Right ventricle myocardium inferior (tissue), 1 donor: ENCODE results near the gene MEIG1. TPM values are rescaled to one million over a fixed set of nuclear protein-coding genes. Genes with fewer than 3 reads are reported as not detected.
"Not testable (repeated sequence)": the region's sequence is repeated elsewhere in the genome, so short reads cannot be mapped to it uniquely, and the experiment has no call there.

Experiments used
- ATAC-seq: fragments of 200-7000 bp; cut with Tn5 transposase; one replicate; pipeline ENCODE4 v1.9.1; 2020; ENCODE audit warnings: mild to moderate bottlenecking, moderate library complexity
- DNase-seq: peaks from one replicate; pipeline ENCODE4 v3.0.0; 2021; ENCODE audit errors: missing footprints
- intact Hi-C: fragments of 100-400 bp; cut with DNase I; formaldehyde crosslinking; loops from one replicate; pipeline ENCODE4 v1.11.0; 2022
- long read RNA-seq: library from polyadenylated mRNA; unstranded; transcript quantifications from one replicate; pipeline ENCODE4 v2.0.0, GENCODE V29; 2021
- total RNA-seq: library from RNA; stranded (reverse); fragmentation: NEBNext Ultra II Directional; extraction: Animal tissue kit (Norgen Biotek cat#: 25700); gene quantifications from one replicate; pipeline ENCODE4 v1.2.1, GENCODE V29; 2021
- donor health status: DM: no; HTN: yes; CAD: no; lungs with severe emphysema.

MEIG1 gene, protein sequence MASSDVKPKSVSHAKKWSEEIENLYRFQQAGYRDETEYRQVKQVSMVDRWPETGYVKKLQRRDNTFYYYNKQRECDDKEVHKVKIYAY
- not detected for total RNA-seq
- long read RNA-seq = 0 reads

DNA sequence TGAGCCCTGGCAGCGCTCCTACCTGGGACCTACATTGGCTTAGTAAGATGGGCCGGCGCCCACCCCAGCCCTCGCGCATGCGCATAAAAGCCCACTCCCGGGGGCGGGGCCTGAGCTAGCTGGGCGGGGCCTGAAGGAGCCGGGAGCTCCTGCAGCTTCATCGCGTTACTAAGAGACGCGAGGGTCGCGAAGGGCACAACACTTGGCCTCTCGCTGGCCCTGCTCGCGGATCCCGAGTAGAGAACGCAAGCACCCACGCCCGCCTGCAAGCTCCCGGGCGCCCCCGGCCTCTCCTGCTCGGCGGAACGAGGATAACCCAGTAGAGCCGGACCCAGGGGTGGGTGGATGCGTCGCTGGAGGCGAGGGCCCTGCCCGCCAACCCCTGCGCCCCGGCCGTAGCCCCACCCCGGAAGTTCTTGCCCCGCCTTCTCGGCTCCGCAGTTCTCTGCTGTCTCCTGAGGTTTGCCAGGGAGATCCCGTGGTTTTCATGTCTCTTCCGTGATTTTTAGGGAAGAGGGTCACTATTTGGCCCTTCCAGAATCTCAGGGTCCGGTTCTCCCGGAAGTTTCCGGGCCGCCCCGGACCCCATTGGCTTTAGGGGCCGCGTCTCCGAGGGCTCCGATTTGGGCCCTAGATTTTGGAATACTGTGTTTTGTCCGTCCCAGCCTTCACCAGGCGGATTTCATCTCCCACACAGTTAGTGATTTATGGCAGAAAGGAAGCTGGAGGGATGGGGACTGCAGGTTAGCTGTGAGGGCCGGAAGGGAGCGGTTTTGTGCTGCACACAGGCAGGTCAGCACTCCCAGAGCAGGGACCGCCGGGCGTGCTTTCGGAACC is at the start of gene MEIG1:
MEIG1 (plus strand) TSS at position 168 of the 837 bp plus-strand sequence. CDS start 7,081 bp downstream, outside the sequence.
- DNase-seq (peak; percentile 95), ATAC-seq (peak; percentile 99)
- intact Hi-C loops = loop anchor here (2.0 to 5.0 kb wide), 3 partner anchors 121 to 209 kb away; partner anchors contain the start of genes CDNF, HSPA14, MSANTD7 and NMT2

DNA sequence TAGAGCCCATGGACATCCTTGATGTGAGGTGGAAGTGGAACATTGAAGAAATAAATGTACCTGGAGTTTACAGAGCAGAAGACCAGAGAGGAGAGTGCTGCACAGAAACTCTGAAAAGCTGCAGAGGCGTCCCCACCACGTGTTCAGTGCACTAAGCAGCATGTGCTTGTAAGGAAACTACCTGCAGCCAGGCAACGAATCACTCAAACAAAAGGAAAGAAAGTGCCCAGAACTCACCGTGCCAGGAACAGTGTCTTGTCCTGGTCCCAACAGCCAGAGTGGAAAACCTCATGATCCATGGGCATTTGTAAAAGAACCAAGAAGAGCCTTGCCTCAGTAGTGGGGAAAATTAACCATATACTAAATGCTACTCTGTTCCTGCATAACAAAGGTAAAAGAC is 48.2 kb upstream of the MEIG1 start:
- ATAC-seq (no peak), DNase-seq (no peak)
- intact Hi-C loops = no loop called here

DNA sequence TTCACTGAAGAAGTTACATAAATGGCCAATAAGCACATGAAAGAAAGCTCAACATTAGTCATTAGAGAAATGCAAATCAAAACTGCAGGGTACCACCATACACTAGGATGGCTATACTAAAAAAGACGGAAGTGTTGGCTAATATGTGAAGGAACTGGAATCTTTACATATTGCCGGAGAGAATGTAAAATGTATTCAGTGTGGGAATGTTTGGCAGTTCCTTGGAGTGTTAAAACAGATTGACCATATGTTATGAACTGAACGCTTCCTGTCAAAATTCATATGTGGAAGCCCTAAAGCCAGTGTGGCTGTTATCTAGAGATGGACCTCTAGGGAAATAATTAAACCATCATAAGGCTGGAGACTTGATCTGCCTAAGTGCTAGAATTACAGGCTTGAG is 47.4 kb upstream of the MEIG1 start:
- DNase-seq = no peak

DNA sequence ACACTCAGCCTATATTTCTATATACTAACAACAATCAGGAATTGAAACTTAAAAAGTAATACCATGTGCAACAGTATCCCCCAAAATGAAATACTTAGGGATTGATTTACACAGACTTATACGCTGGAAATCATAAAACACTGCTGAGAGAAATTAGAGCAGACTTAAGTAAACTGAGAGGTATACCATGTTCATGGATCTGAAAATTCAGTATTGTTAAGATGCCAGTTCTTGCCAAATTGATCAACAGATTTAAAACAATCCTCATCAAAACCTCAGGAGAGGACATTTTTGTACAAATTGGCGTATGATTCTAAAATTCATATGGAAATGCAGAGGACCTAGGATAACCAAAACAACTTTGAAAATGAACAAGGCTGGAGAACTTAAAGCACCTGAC is 42.6 kb upstream of the MEIG1 start:
- ATAC-seq (no peak), DNase-seq (no peak)
- intact Hi-C loops = no loop called here

More for the DNA sequence above, 47.4 kb upstream of the MEIG1 start:
- intact Hi-C loops = no loop called here
- no peak for ATAC-seq

DNA sequence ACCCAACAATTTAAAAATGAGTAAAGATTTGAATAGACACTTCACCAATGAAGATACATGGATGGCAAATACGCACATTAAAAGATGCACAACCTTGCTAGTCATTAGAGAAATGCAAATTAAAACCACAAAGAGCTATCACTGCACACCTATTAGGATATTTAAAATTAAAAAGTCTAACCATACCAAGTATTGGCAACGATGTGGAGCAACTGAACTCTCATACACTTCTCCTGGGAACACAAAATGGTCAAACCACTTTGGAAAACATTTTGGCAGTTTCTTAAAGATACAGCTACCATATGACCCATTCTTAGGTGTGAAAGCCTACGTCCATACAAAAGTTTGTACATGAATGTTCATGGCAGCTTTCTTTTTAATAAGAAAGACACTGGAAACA is 41.4 kb upstream of the MEIG1 start:
- no peak for ATAC-seq
- intact Hi-C loops = no loop called here
- no peak for DNase-seq

DNA sequence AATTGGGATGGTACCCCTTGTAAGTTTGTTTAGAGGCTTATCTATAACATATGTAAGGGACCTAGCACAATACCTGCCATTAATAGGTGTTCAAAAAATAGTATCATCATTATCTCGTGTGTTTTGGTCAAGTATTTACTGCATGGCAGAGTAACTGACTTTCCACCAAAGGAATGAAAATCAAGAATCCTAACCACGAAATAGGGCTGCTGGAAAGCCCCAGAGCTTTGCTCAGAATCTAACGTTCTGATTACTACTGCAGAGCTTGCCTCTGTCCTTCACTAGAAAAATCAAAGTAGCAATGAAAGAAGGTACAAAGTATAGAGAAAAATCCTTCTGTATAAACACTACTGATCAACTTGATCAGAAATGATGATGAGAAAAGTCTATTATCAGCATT is 40.2 kb upstream of the MEIG1 start:
- no peak for ATAC-seq
- no peak for DNase-seq
- intact Hi-C loops = no loop called here

DNA sequence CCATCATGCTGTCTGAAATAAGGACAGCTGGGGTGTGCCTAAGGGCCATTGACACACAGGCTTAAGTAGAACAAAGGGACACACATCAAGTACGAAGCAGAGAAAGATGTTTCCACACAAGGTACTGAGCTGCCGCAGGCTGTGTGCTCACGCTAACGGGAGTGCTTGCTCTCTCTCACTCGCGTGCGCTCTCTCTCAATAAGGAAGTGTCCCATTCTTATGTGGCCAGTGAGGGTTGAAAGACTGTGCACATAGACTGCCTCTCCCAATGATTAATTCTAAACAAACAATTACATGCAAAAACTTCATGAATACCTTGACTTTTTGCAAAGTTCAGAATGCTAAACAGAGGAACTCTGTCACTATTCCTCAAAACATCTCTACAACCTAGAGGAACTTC is 35.2 kb upstream of the MEIG1 start:
- ATAC-seq (no peak), DNase-seq (no peak)
- intact Hi-C loops = no loop called here

DNA sequence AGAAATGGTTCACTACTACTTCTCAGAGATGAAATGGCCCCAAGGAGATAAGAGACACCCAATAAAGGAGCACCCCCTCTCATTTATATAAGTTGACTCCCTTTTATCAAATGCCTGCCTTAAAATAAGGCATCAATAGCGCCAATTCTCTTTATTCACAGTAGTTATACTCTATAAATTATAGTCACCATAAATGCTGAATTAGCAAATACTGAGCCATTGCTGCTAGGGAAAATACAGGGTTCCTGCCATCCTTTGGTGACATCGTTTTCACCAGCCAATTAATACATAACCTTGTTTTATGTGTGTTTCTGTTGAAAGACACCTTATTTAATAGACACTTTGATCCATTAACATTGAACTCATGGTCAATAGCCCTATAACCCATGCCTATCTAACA is 33.9 kb upstream of the MEIG1 start:
- intact Hi-C loops = no loop called here
- ATAC-seq (no peak), DNase-seq (no peak)

DNA sequence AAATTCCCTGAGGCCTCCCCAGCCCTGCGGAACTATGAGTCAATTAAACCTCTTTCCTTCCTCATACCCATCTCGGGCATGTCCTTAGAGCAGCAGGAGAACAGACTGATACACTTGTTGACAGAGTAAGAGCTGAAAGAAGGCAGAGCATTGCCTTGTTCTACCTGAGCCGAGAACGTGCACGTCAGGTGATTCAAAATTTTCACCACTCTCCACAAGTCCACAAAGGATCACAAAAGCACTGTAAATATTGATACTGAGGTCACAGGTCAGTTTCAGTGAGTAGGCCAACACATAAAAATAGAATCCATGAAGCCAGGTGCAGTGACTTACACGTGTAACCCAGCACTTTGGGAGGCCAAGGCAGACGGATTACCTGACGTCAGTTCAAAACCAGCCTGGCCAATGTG is 33.1 kb upstream of the MEIG1 start:
- ATAC-seq = no peak
- DNase-seq = no peak
- intact Hi-C loops = no loop called here

DNA sequence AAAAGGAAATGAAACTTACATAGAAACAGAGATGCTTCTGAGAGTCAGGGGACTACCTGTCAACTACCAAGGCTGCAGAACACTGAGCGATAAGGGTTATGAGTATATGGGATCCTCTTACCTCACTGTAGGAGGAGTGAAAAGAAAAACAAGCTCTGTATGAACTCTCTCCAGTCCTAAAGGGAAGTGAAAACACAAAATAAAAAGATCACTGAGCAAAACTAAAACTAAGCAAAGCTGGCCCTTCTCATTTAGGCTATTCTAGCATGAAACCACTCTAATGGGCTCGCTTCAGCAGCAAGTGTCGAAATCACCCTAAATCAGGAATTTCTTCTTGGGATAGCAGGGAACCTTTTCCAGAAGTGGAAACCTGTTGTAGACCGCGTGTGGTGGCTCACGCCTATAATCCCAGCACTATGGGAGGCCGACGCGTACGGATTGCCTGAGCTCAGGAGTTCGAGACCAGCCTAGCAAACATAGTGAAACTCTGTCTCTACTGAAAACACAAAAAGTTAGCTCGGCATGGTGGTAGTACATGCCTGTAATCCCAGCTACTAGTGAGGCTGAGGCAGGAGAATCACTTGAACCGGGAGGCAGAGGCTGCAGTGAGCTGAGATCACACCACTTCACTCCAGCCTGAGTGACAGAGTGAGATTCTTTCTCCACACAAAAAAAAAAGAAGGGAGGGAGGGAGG is 32.3 kb upstream of the MEIG1 start:
- intact Hi-C loops = no loop called here
- no peak for ATAC-seq
- DNase-seq = no peak

DNA sequence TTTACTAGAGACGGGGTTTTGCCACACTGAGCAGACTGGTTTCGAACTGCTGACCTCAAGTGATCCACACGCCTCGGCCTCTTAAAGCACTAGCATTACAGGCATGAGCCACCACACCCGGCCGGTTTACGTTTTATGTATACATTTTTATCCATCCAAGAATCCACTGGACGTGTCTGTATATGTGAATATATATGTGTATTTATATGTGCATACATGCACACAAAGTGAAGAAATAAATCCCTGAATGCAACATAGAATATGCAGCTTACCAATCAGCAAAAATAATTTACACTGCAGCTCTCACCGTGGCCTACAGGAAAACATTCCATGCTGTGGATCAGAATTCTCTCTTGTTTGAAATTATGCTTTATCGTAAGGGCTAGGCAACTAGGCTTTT is 28.6 kb upstream of the MEIG1 start:
- ATAC-seq (no peak), DNase-seq (no peak)
- intact Hi-C loops = no loop called here

DNA sequence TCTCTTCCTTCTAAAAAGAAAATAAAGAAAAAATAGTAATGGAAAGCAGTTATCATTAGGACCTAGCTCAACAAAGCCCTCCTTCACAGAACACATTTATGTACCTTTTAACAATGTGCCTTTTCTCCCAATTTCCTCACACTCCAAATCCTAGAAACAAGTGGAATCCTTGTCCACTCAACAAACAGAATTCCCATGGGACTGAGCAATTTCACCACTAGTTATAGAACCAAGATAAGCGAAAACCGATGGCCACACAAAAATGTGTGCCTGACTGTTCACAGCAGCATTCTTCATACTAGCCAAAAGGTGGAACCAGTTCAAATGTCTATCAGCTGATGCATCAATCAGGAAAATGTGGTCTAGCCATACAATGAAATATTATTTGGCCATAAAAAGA is 22.6 kb upstream of the MEIG1 start:
- DNase-seq (no peak), ATAC-seq (no peak)
- intact Hi-C loops = no loop called here

DNA sequence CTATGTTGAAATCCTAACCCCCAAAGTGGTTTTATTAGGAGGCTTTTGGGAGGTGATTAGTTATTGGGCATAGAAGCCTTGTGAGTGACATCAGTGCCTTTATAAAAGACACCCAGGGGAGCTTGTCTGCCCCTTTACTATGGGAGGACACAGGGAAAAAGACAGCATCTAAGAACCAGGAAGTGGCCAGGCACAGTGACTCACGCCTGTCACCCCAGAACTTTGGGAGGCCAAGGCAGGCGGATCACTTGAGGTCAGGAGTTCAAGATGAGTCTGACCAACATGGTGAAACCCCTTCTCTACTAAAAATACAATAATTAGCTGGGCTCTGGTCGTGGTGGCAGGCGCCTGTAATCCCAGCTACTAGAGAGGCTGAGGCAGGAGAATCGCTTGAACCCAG is 20.2 kb upstream of the MEIG1 start:
- ATAC-seq, DNase-seq, intact Hi-C loops: not testable (repeated sequence)

DNA sequence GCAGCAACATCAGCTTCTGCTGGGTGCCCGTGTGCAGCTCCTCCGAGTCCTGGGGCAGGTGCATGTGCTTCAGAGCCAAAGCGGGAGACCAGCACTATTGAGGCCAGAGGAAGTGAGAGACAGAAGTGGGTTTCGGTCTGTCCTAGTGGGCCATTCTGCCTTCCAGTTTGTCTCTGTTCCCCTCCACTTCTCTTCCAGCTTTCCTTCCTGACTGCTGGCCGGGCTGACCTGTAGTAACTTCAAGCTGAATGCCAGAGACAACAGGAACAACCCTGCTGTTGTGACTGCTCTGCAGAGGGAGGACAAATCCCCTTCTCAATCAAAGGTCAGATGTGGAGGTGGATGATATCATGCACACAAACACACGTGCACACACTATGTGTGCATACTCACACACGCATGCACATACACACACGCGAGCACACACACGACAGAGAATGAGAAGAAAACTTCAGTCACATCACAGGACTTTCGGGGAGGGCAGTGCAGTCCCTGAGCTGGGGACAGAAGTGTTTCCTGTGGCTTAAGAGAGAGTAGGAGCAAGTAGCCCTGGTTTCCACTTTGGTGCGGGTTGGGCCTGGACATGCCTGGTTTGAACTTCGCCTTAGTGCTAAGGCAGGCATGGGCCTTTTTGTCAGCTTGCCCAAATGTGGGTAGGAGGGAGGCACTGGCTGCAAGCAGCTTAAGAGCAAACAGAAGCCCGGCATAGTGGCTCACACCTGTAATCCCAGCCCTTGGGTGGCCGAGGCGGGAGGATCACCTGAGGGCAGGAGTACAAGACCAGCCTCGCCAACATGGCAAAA is 16.8 kb upstream of the MEIG1 start:
- intact Hi-C loops, DNase-seq, ATAC-seq: not testable (repeated sequence)

DNA sequence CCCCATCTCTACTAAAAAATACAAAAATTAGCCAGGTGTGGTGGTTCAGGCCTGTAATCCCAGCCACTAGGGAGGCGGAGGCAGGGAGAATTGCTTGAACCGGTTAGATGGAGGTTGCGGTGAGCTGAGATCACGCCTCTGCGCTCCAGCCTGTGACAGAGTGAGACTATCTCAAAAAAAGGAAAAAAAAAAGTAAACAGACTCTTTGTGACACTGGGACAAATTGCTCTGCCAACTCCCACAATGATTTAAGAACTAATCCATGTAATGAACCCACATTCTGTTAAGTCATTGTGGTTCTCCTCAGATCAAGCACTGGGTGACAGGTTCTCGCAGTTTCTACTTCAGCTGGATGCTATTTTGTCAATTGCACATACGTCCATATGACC is 16.2 kb upstream of the MEIG1 start:
- DNase-seq, ATAC-seq, intact Hi-C loops: not testable (repeated sequence)

DNA sequence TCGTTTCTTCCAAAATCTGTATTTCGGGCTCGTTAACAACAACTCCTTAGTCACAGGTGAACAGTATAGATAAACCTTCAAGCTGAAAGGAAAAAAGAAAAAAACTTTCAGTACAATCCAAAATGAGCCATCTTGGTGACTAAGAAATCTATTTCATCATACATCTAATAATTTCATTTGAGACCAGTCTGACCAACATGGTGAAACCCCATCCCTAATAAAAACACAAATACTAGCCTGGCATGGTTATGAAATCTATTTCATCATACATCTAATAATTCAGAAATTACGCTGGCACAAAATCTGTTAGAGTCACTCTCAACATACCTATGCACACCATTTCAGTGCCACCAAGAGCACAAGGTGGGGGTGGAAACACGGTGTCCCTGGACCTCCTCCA is 14.1 kb upstream of the MEIG1 start:
- no peak for ATAC-seq
- intact Hi-C loops = no loop called here
- DNase-seq = no peak

DNA sequence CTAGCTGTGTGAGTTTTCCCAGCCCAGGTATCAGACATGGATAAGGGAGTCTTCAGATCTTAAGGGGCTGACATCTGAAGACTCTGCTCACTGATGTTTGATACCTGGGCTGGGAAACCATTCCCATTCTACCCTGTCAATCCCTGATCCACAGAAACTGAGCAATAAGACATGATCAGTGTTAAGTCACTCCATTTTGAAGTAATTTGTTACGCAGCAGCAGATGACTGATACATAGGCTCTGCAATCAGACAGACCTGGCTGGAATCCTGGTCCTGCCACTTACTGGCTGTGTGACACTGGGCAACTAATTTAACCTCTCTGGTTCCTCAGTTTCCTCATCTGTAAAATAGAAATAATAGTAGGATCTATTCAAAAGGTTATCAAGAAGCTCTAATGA is 11.9 kb upstream of the MEIG1 start:
- intact Hi-C loops = no loop called here
- ATAC-seq = no peak

DNA sequence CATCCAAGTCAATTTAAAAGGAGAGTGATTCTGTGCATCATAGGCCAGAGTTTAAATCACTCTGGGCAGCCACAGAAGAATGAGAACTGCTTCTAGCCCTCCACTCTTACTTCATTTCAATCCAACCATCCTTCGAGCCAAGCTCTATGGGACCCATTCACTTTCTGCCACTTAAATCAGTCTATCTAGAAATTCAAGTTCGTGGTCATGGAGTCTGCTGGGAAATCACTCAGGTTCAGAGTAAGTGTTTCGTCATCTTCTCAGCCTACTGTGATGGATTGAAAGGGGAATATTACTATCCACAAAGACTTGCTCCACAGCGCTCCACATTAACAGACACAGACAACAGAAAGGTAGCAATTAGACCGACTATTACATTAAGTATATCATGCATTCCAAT is 9.9 kb upstream of the MEIG1 start:
- no peak for DNase-seq
- ATAC-seq = no peak
- intact Hi-C loops = no loop called here

More for the DNA sequence above, 11.9 kb upstream of the MEIG1 start:
- no peak for DNase-seq

DNA sequence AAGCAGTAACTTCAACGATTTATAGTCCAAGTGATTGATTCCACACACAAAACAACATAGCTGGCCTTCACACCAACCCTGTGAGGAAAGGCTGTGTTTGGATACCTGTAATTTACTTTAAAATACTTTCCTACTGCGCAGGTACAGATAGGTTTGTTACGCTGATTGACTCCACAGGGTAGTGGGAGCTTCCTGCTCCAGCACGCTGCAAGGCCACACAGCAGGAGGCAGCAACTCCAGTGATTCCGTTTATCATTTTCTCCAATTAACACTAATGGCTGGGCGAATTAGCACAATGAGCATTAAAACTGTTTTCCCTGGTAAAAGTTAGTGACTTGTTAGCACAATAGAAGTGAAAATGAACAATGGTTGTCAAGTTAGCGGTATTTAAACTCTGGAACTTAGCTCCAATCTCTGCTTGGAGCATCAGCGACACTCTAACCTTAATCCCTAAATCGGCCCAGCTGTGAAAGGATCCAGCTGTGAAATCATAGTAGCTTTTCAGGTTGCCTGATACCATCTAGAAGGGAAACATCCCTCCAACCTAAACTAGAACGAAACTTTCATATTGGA is 6.3 kb upstream of the MEIG1 start:
- intact Hi-C loops = loop anchor here (5.0 kb wide), 1 partner anchor 76 kb away; the partner anchor contains the start of gene SUV39H2

More for the DNA sequence above, 6.3 kb upstream of the MEIG1 start:
- ATAC-seq (no peak), DNase-seq (no peak)
